ENCODE data around the gene XYLT1. TPM values are rescaled to one million over a fixed set of nuclear protein-coding genes. Genes with fewer than 3 reads are reported as not detected.

Gene XYLT1
- total and polyA plus RNA-seq, 2 of the 8 experiments (the other 6 are each of a cell fraction or from before 2014, with no cell fraction given): 6.6 to 25.4 TPM

DNA sequence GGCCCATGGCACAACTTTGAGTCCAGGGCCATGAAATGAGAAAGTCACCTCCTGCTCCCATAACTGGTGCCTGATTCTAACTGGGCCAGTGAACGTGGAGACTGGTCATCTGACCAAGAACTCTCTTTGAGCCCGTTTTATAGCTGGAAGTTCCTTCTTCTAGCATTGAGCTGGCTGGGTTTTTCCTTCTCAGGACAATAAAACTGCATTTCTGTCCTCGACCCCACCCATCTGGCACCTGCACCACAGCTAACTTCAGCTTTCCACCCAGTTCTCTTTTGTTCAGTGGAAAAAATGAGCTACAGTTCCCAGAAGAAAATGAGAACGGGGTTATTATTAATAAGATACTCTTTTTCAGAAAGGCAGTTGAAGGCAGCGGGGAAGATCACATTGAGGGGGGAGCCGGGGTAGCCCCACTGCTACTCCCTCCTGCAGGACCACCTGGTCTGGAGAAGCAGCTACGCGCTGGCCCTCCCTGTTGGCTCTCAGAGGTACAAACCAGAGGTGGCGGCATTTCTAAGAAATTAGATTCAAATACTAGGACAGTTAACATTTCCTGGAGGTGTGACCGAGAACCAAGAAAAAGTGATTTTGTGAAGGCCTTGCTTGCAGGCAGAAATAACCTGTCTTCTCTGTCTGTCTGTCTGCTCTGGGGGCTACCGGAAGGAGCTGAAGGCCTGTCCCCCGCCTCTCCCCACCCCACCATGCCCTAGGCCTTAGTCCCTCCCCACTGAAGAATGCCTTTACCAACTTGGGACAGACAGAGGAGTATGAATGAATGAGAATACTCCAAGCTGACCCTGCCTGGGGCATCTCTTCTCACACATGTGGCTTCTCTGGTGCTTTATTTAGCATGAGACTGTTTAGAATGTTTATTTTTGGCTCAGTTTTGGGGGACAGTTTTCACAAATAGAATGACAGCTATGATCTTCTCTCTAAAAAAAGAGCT is 123.9 kb downstream of the XYLT1 start (continued):
- TF ChIP-seq POLR2A (IDR thresholded peaks at IDR 0.05; ENCODE audit: control extremely low read depth in 1 of 2, low read depth in 2 of 2, low read length in 2 of 2) (no peak), SP2 (IDR thresholded peaks at IDR 0.05; ENCODE audit: low read length) (no peak), ZNF274 (IDR thresholded peaks at IDR 0.05; ENCODE audit: borderline replicate concordance, extremely low read depth, low read length) (no peak), SIN3A (conservative IDR thresholded peaks at IDR 0.05 in 1 of 2, IDR thresholded peaks at IDR 0.05 in 1 of 2; ENCODE audit: low read depth in 1 of 2, low read length in 2 of 2) (no peak), HDAC6 (IDR thresholded peaks at IDR 0.05; ENCODE audit: low read depth, low read length) (no peak), KDM4A (IDR thresholded peaks at IDR 0.05; ENCODE audit: low read depth, low read length, severe bottlenecking) (no peak), NANOG (IDR thresholded peaks at IDR 0.05; ENCODE audit: insufficient read depth, low read depth, low read length, poor library complexity, severe bottlenecking) (no peak), TEAD4 (IDR thresholded peaks at IDR 0.05; ENCODE audit: low read depth, low read length) (no peak), JUN (IDR thresholded peaks at IDR 0.05; ENCODE audit: low read depth, low read length) (no peak), ASH2L (IDR thresholded peaks at IDR 0.05; ENCODE audit: low read length) (no peak), CEBPB (IDR thresholded peaks at IDR 0.05; ENCODE audit: low read depth, low read length) (no peak), RAD21 (IDR thresholded peaks at IDR 0.05 in 1 of 2, conservative IDR thresholded peaks at IDR 0.05 in 1 of 2; ENCODE audit: low read depth in 2 of 2, low read length in 2 of 2) (no peak)
- TF ChIP-seq, protein P1, sequence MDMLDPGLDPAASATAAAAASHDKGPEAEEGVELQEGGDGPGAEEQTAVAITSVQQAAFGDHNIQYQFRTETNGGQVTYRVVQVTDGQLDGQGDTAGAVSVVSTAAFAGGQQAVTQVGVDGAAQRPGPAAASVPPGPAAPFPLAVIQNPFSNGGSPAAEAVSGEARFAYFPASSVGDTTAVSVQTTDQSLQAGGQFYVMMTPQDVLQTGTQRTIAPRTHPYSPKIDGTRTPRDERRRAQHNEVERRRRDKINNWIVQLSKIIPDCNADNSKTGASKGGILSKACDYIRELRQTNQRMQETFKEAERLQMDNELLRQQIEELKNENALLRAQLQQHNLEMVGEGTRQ (IDR thresholded peaks at IDR 0.05; ENCODE audit: low read length): no peak

Measured in H1 (cell line).